Activated naive CD4-positive, alpha-beta T cell treated with Interleukin-2 at 50 U/mL for 16 hours (primary cell): ENCODE results near the gene ARHGAP27.
"Not testable (repeated sequence)": the region's sequence is repeated elsewhere in the genome, so short reads cannot be mapped to it uniquely, and the experiment has no call there.

ENCODE experiments used
- DNase-seq: peaks from one replicate; pipeline ENCODE4 v3.0.0-alpha.2; 2020

The ARHGAP27 gene

GRCh38 chr17:45446872-45447625, 14.4 kb upstream of the ARHGAP27 start:
- DNase-seq = not testable (repeated sequence)

- DNase-seq = peak; percentile 56
Measured at GRCh38 chr17:45445901-45446743, 13.5 kb upstream of the ARHGAP27 start.

- DNase-seq = not testable (repeated sequence)
Measured at GRCh38 chr17:45444856-45445820, 12.5 kb upstream of the ARHGAP27 start.

- not testable (repeated sequence) for DNase-seq
Measured at GRCh38 chr17:45444301-45444700, 11.6 kb upstream of the ARHGAP27 start.

- not testable (repeated sequence) for DNase-seq
Measured at GRCh38 chr17:45443371-45444260, 10.9 kb upstream of the ARHGAP27 start.

- no peak for DNase-seq
Measured at GRCh38 chr17:45441526-45442310, 9.0 kb upstream of the ARHGAP27 start.

- peak; percentile 16 for DNase-seq
Measured at GRCh38 chr17:45440839-45441515, 8.3 kb upstream of the ARHGAP27 start.

GRCh38 chr17:45440161-45440778, 7.6 kb upstream of the ARHGAP27 start:
- DNase-seq = no peak

- DNase-seq = no peak
Measured at GRCh38 chr17:45438931-45439610, 6.4 kb upstream of the ARHGAP27 start.

GRCh38 chr17:45437465-45438283, 5.0 kb upstream of the ARHGAP27 start:
- no peak for DNase-seq

GRCh38 chr17:45436625-45437464, 4.2 kb upstream of the ARHGAP27 start:
- no peak for DNase-seq

- DNase-seq = no peak
Measured at GRCh38 chr17:45436161-45436560, 3.5 kb upstream of the ARHGAP27 start.

- DNase-seq = no peak
Measured at GRCh38 chr17:45435481-45435880, 2.8 kb upstream of the ARHGAP27 start.

GRCh38 chr17:45433159-45433535, 477 bp upstream of the ARHGAP27 start:
- DNase-seq = no peak

GRCh38 chr17:45431531-45432404, 902 bp downstream of the ARHGAP27 start:
- peak; percentile 79 for DNase-seq
